Measurements from ENCODE around the gene FAM3A.
"Not testable (repeated sequence)": the region's sequence is repeated elsewhere in the genome, so short reads cannot be mapped to it uniquely, and the experiment has no call there.

FAM3A gene

GRCh38 chrX:154502989-154503388 is 13.0 kb downstream of the FAM3A start:
- no peak for DNase-seq

GRCh38 chrX:154502098-154502497 is 13.9 kb downstream of the FAM3A start:
- no peak for DNase-seq

DNA sequence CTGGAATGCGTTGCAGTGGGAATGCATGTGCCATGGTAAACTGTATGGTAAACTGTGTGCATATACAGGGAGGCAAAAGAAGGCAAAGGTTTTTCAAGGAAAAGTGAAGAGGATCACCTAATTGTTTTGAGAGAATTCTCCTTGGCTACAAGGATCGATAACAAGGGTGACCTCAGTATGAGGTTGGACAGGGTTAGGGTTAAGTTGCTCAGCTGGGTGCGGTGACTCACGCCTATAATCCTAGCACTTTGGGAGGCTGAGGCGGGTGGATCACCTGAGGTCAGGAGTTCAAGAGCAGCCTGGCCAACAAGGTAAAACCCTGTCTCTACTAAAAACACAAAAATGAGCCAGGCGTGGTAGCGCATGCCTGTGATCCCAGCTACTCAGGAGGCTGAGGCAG is 14.6 kb downstream of the FAM3A start:
- not testable (repeated sequence) for DNase-seq

DNA sequence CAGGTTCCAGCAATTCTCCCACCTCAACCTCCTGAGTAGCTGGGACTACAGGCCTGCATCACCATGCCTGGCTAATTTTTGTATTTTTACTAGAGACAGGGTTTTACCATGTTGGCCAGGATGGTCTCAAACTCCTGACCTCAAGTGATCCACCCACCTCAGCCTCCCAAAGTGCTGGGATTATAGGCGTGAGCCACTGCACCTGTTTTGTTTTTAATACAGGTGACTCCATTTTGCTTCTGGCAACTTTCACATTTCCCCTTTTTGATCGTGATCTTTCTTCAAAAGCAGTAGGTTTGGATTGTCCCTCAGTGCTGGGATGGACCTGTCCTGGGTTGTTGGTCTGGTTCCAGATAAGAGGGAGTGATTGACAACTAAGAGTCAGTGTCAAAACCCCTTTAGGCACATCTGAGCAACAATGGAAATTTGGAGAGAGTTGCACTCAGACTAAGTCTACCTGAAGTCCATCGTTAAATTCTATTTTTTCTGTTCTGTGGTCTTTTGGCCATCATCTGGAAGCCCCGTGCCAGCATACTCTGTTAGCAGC is 19.4 kb downstream of the FAM3A start:
- not testable (repeated sequence) for DNase-seq

GRCh38 chrX:154495472-154495922 is 20.5 kb downstream of the FAM3A start:
- no peak for DNase-seq

DNA sequence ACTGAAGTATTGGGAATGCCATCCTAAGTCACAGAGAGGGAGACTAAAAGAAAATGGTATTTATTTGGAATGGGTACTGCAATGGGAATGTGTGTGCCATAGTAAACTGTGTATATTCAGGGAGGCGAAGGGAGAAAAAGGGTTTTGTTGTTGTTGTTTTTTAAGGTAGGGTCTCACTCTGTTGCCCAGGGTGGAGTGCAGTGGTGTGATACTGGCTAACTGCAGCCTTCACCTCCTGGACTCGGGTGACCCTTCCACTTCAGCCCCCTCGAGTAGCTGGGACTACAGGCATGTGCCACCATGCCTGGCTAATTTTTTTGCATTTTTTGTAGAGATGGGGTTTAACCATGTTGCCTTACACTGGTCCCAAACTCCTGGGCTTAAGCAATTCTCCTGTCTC is 21.3 kb downstream of the FAM3A start:
- DNase-seq = no peak

GRCh38 chrX:154490414-154491083 is 25.5 kb downstream of the FAM3A start, which contains the start of gene SLC10A3:
Gene SLC10A3, minus strand, starts transcription at chrX:154490629. Its CDS starts 1,689 bp downstream, at chrX:154488940.
- peak; percentile 77 for DNase-seq

DNA sequence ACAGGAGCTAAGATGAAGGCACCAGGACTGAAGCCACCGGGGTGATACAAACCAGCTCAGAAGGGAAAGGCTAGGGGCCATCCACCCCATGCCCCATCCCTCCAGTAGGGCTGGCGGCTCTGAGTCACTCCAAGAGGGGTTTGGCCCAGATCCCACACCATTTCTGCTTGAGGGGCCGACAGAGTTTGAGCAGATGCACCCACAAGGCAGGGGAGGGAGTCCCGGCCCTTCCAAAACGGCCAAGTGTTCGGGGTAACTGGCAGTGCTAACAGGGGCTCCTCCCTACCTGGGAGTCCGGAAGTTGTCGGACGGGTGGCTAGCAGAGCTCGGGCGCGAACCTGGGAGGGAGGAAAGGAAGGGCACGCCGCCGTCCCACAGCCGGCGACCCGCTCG is 26.0 kb downstream of the FAM3A start:
- no peak for DNase-seq

- no peak for DNase-seq
These were observed 26.9 kb downstream of the FAM3A start for GRCh38 chrX:154489182-154489581.

DNA sequence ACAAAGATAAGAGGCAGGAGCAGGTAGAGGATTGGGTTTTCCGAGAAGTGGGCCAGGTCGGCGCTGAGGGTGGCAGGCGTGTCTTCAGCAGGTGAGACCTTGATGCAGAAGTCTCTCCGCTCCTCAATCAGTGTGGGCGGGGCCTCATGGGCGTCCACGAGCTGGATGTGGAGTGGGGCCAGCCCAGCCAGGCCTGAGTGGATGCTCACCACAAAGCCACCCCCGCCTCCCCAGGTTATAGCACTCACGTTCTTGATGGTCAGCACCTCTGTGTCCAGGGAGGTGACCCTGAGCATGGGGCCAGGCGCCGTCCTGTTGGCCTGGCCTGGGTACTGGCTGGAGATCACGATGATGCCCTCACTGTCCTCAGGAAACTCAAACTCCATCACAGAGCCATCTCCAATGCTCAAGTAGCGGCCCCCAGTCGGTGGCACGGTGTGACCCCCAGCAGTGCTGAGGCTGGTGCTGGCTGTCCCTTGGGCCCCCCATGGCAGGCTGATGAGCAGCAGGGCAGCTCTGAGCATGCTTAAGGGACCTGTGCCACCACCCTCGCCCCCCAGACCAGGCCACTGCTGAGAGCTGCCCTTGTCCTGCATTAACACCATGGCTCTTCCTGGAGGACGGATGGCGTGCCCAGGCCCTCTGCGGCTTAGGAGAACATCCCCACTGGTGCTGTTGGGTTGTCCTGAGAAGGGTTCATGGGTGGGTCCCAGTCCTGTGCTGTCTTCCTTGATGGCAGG is 27.5 kb downstream of the FAM3A start:
- DNase-seq = no peak

- no peak for DNase-seq
These were observed 28.3 kb downstream of the FAM3A start for GRCh38 chrX:154487518-154488290.

GRCh38 chrX:154486396-154487207 is 29.4 kb downstream of the FAM3A start, which contains the start of gene UBL4A:
Gene UBL4A, minus strand, starts transcription at chrX:154486615. Its CDS starts 31 bp downstream, at chrX:154486584.
- DNase-seq = peak; percentile 5

GRCh38 chrX:154486052-154486395 is 30.0 kb downstream of the FAM3A start:
- no peak for DNase-seq

- no peak for DNase-seq
These were observed 30.6 kb downstream of the FAM3A start for GRCh38 chrX:154485150-154486051.

GRCh38 chrX:154484255-154485149 is 31.5 kb downstream of the FAM3A start:
- no peak for DNase-seq

- no peak for DNase-seq
These were observed 32.7 kb downstream of the FAM3A start for GRCh38 chrX:154483325-154483724.

DNA sequence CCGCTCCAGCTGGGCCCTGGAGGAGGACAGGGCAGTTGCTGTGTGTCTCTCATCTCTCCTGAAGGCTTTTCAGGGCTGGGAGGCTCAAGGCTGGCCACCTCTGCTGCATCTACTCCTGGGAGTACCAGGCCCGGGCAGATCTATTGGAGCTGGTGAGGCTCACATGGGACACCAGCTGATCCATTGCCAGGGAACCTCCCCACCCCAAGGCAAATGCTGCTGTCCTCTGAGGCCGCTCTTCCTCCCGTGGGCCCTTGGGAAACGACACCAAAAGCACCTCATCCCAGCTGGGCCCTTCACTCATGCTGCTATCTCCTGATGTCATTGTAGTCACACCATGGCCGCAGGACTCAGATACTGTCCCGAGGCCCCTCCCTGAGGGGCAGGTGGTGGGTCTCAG is 33.2 kb downstream of the FAM3A start:
- no peak for DNase-seq

- no peak for DNase-seq
These were observed 34.0 kb downstream of the FAM3A start for GRCh38 chrX:154481911-154482601.

DNA sequence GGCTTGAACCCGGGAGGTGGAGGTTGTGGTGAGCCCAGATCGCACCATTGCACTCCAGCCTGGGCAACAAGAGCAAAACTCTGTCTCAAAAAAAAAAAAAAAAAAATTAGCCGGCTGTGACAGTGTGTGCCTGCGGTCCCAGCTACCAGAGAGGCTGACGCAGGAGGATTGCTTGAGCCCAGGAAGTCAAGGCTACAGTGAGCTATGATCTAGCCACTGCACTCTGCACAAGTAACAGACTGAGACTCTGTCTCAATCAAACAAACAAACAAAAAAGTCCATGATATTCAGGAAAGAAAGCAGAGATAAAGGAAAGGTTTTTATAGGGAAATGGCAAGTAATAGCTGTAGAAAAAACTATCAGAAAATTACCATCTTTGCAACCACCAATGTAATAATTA is 34.8 kb downstream of the FAM3A start:
- DNase-seq = no peak

All from NCI-H1694 (cell line).